Stimulated activated CD4-positive, alpha-beta T cell treated with anti-CD3 and anti-CD28 coated beads, Interleukin-1b, Interleukin-23, amount 100 ng/mL, for 1 hour (primary cell): ENCODE results near the gene ETDA.
"Not testable (repeated sequence)": the region's sequence is repeated elsewhere in the genome, so short reads cannot be mapped to it uniquely, and the experiment has no call there.

Experiments
- DNase-seq, 2 donors: peaks; one replicate each; pipeline ENCODE4 v3.0.0-alpha.2; 2020; ENCODE audit warnings: low read depth in 2 of 2

The ETDA gene

DNA sequence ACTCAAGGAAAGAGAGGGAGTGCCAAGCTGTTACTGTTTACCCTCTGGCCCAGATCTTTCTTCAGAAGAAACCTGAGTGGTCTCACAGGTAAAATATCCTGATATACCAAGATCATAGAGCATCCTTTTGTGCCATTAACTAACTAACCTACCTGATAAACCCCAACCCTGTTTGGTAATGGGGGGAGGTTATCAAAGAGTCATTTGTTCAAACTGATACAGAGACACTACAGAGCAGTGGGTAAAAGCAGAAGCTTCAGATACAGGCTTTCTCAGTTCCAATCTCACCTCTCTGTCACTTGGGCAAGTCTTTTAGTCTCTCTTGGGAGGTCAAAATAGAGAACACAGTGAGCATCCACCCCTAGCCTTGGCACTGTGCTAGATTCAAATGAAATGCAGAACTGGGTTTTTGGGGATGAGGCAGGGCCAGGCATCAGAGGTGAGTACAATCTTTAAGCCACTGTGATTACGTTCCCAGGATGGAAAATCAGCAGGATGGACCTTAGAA, at the start of gene ETDA:
TSS of gene ETDA (plus strand) at position 51 of the 508 bp plus-strand sequence. CDS start 1,216 bp downstream, outside the sequence.
- not testable (repeated sequence) for DNase-seq

DNA sequence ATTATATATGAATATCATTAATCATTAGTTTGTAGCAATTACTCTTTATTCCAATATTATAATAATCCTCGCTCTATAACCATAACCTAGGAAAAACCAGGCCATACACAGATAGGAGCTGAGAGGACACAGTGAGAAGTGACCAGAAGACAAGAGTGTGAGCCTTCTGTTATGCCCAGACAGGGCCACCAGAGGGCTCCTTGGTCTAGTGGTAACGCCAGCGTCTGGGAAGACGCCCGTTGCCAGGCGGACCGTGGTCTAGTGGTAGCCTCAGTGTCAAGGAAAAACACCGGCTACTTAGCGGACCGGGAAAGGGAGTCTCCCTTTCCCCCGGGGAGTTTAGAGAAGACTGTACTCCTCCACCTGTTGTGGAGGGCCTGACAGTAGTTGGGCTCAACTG, 45.4 kb upstream of the ETDA start:
- DNase-seq: not testable (repeated sequence)

DNA sequence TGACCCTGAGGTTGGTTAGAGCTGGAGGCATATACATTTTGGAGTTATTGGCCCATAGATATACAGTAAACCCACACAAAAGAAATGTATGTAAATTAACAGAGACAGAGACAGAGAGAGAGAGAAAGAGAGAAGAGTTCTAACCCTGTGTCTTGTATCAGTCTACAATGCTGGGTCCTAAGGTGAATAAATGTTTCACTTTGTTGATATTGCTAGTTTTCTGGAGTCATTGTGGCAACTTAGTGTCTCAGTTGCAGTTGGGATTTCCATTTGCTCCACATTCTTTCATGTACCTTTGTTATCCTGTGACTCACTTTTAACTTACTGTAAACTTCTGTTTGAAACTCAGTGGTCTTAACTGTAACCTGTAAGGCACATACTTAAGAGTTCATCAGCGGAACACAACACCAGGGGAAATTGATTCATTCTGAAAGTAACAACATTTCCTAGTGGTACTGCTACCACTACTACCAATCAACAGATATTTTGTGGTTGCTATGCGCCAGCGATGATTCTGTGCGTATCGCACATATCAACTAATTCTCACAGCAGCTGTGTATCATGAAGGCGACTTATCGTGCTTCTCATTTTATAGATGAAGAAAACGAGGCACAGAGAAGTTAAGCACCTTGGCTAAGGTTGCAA, 38.5 kb upstream of the ETDA start:
- no peak for DNase-seq

DNA sequence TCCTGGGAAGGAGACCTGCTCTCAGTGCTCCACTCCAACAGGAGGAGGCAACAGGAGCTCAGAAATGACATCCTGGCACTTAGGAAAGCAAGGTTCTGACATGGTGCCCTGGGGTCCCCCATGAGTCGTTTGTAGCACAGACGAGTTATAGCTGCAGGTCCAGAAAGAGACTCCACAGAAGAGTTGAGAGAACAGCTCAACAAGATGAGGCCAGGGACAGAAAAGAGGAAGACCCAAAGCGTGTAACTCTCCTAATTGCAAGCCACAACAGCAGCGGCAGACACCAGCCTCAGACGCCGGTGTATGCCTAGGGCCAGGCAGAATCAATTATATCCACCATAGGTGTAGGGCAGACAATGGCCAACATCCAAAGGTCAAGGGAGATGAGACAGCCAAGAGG, 5.9 kb upstream of the ETDA start:
- not testable (repeated sequence) for DNase-seq

DNA sequence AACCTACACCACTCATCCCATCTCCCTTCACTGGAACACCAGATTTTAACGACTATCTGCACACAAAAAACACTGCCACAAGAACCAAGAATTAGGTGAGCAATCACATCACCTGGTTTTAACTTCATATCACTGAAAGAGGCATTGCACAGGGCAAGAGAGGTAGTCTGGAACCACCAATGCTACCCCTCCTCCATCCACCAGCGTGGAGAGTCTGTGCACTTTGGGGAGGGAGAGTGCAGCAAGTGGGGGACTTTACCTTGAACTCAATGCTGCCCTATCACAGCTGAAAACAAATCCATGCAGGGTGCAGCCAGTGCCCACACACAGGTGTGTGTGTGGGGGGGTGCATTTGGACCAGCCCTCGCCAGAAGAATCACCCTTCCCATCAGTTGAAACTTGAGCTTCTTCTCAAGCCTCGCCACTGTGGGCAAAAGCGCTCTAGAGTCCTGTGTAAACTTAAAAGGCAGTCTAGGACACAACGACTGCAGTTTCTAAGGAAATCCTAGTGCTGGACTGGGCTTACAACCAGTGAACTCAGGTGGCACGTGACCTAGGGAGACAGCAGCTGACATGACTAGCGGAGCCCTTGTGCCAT, 4.3 kb downstream of the ETDA start:
- not testable (repeated sequence) for DNase-seq

DNA sequence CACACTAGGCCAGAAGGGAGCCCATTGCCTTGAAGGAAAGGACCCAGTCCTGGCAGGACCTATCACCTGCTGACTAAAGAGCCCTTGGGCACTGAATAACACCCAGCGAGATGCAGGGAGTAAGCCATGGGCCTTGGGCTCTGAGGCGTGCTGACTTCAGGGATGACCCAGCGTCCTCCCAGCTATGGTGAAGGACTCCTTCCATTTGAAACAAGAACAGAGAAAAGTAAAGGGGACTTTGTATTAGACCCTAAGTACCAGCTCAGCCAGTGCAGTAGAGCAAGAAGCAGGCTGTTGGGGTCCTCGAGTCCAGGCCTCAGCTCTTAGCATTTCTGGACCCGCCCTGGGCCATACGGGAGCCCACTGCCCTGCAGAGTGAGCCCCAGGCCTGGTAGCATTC, 5.1 kb downstream of the ETDA start:
- DNase-seq: no peak

DNA sequence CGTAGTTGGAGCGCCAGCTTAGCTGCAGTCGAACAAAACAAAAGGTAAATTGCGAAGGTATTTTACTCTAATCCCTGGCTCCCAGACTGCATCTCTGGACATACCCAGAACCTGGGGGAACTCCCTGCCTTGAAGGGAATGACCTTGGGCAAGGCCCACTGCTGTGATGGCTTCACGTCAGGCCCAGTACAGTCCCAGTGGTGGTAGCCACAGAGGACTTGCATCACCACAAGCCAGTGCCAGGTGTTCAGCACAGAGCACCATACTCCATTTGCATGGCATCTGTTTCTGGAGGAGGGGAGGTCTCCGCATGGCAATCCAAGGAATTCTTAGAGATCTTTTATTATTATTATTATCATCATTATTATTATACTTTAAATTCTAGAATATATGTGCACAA, 5.6 kb downstream of the ETDA start:
- DNase-seq: no peak

DNA sequence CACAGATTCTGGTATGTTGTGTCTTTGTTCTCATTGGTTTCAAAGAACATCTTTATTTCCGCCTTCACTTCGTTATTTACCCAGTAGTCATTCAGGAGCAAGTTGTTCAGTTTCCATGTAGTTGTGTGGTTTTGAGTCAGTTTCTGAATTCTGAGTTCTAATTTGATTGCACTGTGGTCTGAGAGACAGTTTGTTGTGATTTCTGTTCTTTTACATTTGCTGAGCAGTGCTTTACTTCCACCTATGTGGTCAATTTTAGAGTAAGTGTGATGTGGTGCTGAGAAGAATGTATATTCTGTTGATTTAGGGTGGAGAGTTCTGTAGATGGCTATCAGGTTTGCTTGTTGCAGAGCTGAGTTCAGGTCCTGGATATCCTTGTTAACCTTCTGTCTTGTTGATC, 9.1 kb downstream of the ETDA start:
- DNase-seq: not testable (repeated sequence)

DNA sequence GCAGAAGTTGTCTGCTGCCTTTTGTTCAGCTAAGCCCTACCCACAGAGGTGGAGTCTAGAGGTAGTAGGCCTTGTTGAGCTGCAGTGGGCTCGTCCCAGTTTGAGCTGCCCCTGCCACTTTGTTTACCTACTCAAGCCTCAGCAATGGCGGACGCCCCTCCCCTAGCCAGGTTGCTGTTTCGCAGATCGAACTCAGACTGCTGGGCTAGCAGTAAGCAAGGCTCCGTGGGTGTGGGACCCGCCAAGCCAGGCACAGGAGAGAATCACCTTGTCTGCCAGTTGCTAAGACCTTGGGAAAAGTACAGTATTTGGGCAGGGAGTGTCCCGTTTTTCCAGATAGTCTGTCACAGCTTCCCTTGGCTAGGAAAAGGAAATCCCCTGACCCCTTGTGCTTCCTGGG, 11.5 kb downstream of the ETDA start:
- DNase-seq: not testable (repeated sequence)

DNA sequence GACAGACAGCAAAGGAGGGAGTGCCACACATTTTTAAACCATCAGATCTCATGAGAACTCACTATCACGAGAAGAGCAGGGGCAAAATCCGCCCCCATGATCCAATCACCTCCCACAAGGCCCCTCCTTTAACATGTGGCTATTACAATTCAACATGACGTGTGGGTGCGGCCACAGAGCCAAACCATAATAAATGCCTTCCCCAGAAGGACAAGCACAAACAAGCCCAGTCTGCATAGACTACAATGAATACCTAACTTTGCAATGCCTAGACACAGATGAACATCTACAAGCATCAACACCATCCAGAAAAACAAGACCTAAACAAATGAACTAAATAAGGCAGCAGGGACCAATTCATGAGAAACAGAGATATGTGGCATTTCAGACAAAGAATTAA, 12.3 kb downstream of the ETDA start:
- DNase-seq: no peak

DNA sequence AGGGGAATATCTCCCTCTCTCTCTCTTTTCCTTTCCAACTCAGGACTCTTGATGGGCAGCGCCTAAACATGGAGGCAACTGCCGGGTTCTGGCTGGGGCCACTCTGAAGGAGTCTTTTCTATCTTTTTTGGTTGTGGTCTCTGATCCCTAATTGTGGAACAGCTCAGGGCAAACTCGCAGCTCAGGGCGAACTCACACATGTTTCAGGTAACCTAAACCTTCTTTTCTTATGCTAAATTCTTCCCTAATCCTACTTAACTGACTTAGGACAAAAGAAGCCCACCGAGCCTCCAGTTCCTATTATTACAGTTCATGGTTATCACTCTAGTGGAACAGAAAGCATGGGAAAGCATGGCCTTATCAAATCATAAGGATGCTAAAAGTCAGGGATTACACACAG, 21.3 kb downstream of the ETDA start:
- no peak for DNase-seq

DNA sequence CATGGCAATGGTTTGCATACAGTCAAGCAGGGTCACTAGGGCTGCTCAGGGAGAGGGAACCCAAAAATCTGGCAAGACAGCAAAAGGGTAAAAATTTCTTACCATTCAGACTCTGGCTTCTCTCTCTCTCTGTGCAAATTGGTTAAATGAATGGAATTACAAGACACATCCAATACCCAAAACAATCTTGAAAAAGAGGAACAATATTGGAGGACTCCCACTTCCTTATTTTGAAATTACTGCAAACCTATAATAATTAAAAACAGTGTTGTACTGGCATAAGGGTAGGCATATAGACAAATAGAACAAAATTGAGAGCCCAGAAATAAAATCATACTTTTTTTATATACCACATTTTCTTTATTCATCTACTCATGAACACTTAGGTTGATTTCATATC, 24.1 kb downstream of the ETDA start:
- DNase-seq: no peak

DNA sequence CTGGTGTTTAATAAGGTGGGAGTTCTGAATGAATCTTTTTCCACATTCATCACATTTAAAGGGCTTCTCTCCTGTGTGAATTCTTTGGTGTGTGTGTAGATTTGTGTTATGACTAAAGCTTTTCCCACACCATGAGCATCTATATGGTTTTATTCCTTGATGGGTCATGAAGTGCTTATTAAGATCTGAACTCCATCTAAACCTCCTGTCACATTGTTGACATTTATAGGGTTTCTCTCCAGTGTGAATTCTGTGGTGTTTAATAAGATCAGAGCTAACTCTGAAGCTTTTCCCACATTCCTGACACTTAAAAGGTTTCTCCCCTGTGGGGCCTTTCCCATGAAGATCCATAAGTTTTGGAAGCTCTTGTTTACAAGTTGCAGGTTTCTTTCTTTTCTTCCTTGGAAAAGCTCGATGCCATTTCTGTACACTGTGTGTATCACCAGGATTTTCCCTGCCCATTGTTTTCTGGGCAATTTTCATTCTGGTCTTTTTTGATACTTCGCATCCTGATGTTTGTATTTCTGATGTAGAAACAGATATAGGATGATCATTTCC, 35.5 kb downstream of the ETDA start:
- no peak for DNase-seq

DNA sequence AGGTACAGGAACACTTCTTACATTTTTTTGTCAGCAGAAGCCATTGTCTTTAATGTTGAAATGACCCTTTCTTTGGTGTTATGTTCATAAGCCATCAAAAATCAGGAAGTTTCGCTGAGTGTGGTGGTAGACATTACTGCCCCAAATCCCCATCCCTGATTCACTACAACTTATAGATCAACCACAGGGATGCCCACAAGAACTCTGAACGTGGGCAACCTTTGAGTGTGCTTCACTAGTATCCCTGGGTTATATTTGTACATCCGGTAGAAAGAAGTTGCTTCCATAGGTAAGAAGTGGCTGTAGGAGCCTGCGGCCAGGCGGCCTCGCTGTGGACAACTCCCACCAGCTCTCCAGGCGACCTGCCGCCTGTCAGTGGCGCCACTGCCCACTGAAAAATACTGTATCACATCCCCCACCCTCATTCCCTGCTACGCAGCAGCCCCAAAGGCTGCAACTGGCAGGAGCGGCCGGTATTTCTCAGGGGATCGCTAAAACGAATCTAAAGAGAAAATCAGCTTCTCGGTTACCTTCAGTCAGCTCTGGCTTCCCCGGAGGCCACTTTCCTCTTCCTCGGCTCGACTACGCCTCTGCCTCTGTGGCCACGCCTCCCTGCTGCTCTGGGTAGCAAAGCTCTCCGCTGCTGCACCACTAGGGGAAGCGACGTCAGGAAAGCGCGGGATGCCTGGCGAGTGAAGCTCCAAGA, 43.5 kb downstream of the ETDA start:
- peak; percentile 3 to 14 for DNase-seq

DNA sequence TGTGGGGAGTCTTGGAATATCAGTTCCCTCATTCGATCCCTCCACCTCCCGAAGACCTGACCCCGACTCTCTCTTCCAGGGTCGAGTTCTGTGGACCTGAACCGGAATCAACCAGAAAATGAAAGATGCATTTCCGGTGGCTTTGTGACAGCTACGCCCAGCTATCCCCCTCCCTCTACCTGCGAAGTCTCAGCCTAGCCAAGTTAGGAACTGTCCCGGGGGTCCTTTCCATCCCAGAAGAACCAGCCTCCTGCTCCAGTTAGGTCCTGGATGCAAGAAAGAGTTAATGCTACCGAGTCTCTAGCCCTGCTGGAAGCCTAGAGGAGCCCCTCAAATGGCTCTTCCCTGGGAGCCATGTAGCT, 44.1 kb downstream of the ETDA start:
- no peak for DNase-seq

DNA sequence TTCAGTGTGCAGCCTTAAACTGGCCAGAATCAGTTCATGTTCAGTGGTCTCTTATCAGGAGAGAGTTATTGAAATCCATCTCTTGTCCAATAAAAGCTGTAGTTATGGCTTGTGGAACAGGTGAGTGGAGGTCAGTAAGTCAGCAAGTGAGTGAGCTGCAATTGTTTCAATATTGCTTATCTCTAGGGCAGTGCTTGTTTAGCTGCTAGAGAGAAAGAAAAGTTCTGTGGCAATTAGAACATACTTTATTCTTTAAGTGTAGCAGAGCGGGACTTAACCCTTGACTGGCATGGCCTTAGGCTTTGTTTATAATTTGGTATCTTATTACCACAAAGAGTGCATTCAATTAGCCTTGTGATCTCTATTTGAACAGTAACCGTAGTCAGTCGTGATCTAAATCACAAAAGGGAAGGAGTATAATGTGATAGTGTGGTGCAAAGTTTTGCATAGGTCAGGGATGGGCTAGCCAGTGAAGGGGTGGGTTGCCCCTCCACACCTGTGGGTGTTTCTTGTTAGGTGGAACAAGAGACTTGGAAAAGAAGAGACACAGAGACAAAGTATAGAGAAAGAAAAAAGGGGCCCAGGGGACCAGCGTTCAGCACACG, 50.5 kb downstream of the ETDA start:
- DNase-seq: no peak
